Ishikawa (cell line): ENCODE data around the gene IFNK.

Experiments
- CEBPB ChIP-seq: IDR thresholded peaks from 2 replicates; pipeline ENCODE4 v1.6.1; 2012
- CREB1 ChIP-seq: IDR thresholded peaks from 2 replicates; pipeline ENCODE4 v1.6.1; 2012; ENCODE audit warnings: low read depth
- EGR1 ChIP-seq: IDR thresholded peaks from 2 replicates; pipeline ENCODE4 v1.6.1; 2012
- EP300 ChIP-seq: IDR thresholded peaks from 2 replicates; pipeline ENCODE4 v1.6.1; 2012; ENCODE audit warnings: borderline replicate concordance
- FOXM1 ChIP-seq: IDR thresholded peaks from 2 replicates; pipeline ENCODE4 v1.6.1; 2012; ENCODE audit warnings: low read depth, borderline replicate concordance
- NFIC ChIP-seq: IDR thresholded peaks from 2 replicates; pipeline ENCODE4 v1.6.1; 2012
- RAD21 ChIP-seq: IDR thresholded peaks from 2 replicates; pipeline ENCODE4 v1.6.1; 2012; ENCODE audit warnings: low read depth
- REST ChIP-seq: IDR thresholded peaks from 2 replicates; pipeline ENCODE4 v1.6.1; 2012; ENCODE audit warnings: low read depth, mild to moderate bottlenecking
- TAF1 ChIP-seq: IDR thresholded peaks from 2 replicates; pipeline ENCODE4 v1.6.1; 2012; ENCODE audit warnings: low read depth, mild to moderate bottlenecking
- TCF12 ChIP-seq: IDR thresholded peaks from 2 replicates; pipeline ENCODE4 v1.6.1; 2012; ENCODE audit warnings: low read depth
- TEAD4 ChIP-seq: IDR thresholded peaks from 2 replicates; pipeline ENCODE4 v1.6.1; 2012
- YY1 ChIP-seq: IDR thresholded peaks from 2 replicates; pipeline ENCODE4 v1.6.1; 2012; ENCODE audit warnings: low read depth
- TF ChIP-seq, protein P1 (sequence below): IDR thresholded peaks from 2 replicates; pipeline ENCODE4 v1.6.1; 2012
- TF ChIP-seq, protein P2 (sequence below): IDR thresholded peaks from 2 replicates; pipeline ENCODE4 v1.6.1; 2012

DNA sequence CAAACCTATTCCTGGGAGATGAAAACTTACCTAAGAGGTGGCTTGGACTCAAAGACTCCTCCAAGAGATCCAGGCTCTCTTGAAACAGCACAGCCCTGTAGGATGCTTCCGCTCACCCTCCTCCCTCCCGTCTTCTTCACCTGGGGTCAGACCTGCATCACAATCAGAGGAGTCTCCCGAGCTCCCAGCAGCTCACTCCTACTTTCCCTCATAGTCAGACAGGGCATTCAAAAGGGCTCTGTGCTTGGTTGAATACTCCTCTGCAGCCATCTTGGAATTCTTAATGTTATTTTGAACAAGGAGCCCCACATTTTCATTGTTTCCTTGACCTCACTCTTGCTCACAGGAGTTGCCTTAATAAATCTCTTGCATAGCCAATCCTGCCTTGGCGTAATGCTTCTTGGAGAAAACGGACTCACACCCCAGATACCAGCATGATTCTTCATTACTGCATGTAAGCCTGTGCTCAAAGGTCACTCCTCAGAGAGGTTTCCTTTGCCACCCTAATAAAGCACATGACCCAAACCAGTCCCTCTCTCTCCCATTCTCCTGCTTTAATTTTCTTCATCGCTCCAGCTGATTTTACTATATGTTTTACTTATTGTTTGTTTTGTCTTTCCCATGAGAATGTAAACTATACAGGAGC lies 47.1 kb upstream of the IFNK start:
- TF ChIP-seq RAD21 (no peak), REST (no peak), TAF1 (no peak), EP300 (no peak), CREB1 (no peak), FOXM1 (no peak), YY1 (no peak), TCF12 (no peak), TEAD4 (no peak), CEBPB (no peak), EGR1 (no peak), NFIC (no peak)
- TF ChIP-seq, protein P1, sequence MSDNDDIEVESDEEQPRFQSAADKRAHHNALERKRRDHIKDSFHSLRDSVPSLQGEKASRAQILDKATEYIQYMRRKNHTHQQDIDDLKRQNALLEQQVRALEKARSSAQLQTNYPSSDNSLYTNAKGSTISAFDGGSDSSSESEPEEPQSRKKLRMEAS: no peak
- TF ChIP-seq, protein P2, sequence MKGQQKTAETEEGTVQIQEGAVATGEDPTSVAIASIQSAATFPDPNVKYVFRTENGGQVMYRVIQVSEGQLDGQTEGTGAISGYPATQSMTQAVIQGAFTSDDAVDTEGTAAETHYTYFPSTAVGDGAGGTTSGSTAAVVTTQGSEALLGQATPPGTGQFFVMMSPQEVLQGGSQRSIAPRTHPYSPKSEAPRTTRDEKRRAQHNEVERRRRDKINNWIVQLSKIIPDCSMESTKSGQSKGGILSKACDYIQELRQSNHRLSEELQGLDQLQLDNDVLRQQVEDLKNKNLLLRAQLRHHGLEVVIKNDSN: no peak
